Karpas-422 (cell line): Measurements from ENCODE around the gene UBE2V1. TPM values are rescaled to one million over a fixed set of nuclear protein-coding genes. Genes with fewer than 3 reads are reported as not detected.

ENCODE experiments used
- DNase-seq: peaks from one replicate; pipeline ENCODE4 v3.0.0-alpha.2; 2015
- H2AFZ ChIP-seq: fragments of 200-600 bp; sonication (generic); 2 replicates; pipeline ENCODE4 v1.6.1; 2014; ENCODE audit warnings: antibody characterized with exemption, low read length, mixed read lengths
- H3K27ac ChIP-seq: fragments of 200-600 bp; sonication (generic); 2 replicates; pipeline ENCODE4 v1.5.1; 2014; ENCODE audit warnings: mild to moderate bottlenecking, low read length, moderate library complexity
- H3K27me3 ChIP-seq: fragments of 200-600 bp; sonication (generic); 2 replicates; pipeline ENCODE4 v1.6.1; 2014; ENCODE audit warnings: low read length, mixed read lengths
- H3K36me3 ChIP-seq: fragments of 200-600 bp; sonication (generic); 2 replicates; pipeline ENCODE4 v1.6.1; 2014; ENCODE audit warnings: low read length, mixed read lengths; ENCODE audit not compliant: insufficient read depth
- H3K4me1 ChIP-seq: fragments of 200-600 bp; sonication (generic); 2 replicates; pipeline ENCODE4 v1.6.1; 2014; ENCODE audit warnings: mild to moderate bottlenecking, low read length, mixed read lengths
- H3K4me2 ChIP-seq: fragments of 200-600 bp; sonication (generic); 2 replicates; pipeline ENCODE4 v1.6.1; 2014; ENCODE audit warnings: low read length, low read depth, mild to moderate bottlenecking; ENCODE audit not compliant: poor library complexity, severe bottlenecking
- H3K4me3 ChIP-seq: fragments of 200-600 bp; sonication (generic); 2 replicates; pipeline ENCODE4 v1.5.1; 2014; ENCODE audit warnings: mild to moderate bottlenecking, antibody characterized with exemption, low read length, mixed read lengths
- H3K79me2 ChIP-seq: fragments of 200-600 bp; sonication (generic); 2 replicates; pipeline ENCODE4 v1.6.1; 2014; ENCODE audit warnings: mild to moderate bottlenecking, low read length, mixed read lengths
- H3K9ac ChIP-seq: fragments of 200-600 bp; sonication (generic); 2 replicates; pipeline ENCODE4 v1.6.0; 2014; ENCODE audit warnings: low read length
- H3K9me2 ChIP-seq: fragments of 200-600 bp; sonication (generic), shearing (Covaris generic); replicated peaks from 2 replicates; pipeline ENCODE4 v1.6.0; 2014; ENCODE audit warnings: mild to moderate bottlenecking, low read length, moderate library complexity; ENCODE audit not compliant: insufficient read depth
- H3K9me3 ChIP-seq: fragments of 300-700, 200-600 bp; sonication (generic); 2 replicates; pipeline ENCODE4 v1.6.1; 2014; ENCODE audit warnings: low read length, mixed read lengths
- H4K20me1 ChIP-seq: fragments of 200-600 bp; sonication (generic); 2 replicates; pipeline ENCODE4 v1.6.1; 2014; ENCODE audit warnings: mild to moderate bottlenecking, antibody characterized with exemption, low read length, low read depth; ENCODE audit not compliant: insufficient read depth
- total RNA-seq: library from RNA; depleted of rRNA; stranded (reverse); fragments of >200 nt; shearing (Covaris generic); gene quantifications from 2 replicates; pipeline ENCODE4 v1.2.3, GENCODE V29; 2014; ENCODE audit warnings: low replicate concordance

UBE2V1 gene
- total RNA-seq, 1 experiment from 2014 or later, result 95.6 TPM

DNA sequence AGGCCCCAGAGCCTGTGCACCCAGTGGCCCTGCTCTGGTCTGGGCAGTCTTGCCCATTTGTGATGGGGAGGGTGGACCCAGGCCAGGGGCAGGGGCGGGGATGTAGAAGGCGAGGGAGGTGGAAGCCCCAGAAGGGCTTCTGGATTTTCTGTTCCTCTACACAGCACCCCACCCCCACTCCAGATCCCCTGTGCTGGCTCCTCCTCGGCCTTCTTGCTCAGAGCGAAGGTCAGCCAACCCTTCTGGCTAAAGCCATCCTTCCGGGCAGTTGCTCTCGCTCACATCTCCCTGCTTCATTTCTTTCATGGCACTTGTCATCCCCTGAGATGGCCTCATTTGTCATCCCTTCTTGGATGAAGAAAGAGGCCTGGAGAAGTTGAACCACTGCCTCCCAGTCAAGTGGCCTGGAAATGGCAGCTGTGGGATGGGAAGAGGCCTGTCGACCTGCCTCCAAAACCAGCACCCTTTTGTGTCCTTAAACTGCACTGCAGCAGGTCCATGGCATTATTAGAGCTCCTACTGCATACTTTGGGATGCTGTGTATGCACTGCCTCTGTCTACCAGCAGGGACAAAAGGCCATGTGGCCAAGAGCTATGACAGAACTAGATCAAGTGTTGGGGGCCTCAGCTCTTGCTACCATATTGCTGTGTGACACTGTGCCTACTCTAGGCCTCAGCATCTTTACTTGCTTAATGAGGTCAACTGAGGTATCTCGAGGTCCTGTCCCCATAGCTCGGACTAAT, 20.7 kb upstream of the UBE2V1 start:
- no peaks in the 10 kb centered on the region for H3K9me2 ChIP-seq
- H3K36me3 ChIP-seq, result peaks cover 13% of the 10 kb centered on the region; the same call in 1 of the 2 replicates
- H3K4me1 ChIP-seq, result no peaks in the 10 kb centered on the region
- H3K4me3 ChIP-seq, result no peak overlapping the region
- no peaks in the 10 kb centered on the region for H3K9me3 ChIP-seq
- peaks cover 18% of the 10 kb centered on the region; the same call in 1 of the 2 replicates for H3K79me2 ChIP-seq
- H4K20me1 ChIP-seq, result no peaks in the 10 kb centered on the region
- no peak overlapping the region for H3K27ac ChIP-seq
- no peak for DNase-seq
- no peak overlapping the region for H2AFZ ChIP-seq
- H3K9ac ChIP-seq, result no peak overlapping the region
- no peak overlapping the region for H3K4me2 ChIP-seq
- H3K27me3 ChIP-seq, result no peaks in the 10 kb centered on the region

DNA sequence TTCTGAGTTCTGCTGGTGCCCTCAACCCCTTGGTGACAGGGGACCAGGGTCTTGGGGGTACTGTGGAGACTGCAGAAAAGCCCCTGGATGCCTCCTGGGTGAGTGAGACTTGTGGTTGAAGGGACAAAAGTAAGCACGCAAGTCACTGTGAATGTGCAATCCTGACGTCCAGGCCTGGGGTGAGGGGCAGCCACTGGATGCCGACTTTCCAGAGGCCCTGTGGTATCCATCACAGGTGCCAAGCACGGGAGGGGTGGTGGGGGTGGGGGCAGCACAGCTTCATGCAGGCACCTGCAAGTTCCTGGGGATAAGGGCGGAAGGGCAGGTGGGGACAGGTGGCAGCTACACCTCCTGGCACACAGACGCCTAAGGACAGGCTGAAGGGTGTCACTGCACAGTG, 20.1 kb upstream of the UBE2V1 start:
- no peaks in the 10 kb centered on the region for H3K4me1 ChIP-seq
- peaks cover 13% of the 10 kb centered on the region; the same call in 1 of the 2 replicates for H3K36me3 ChIP-seq
- H3K9ac ChIP-seq, result no peak overlapping the region
- no peak for DNase-seq
- H3K27me3 ChIP-seq, result no peaks in the 10 kb centered on the region
- no peak overlapping the region for H3K27ac ChIP-seq
- H3K9me3 ChIP-seq, result no peaks in the 10 kb centered on the region
- H3K79me2 ChIP-seq, result peaks cover 15% of the 10 kb centered on the region; the same call in 1 of the 2 replicates
- H4K20me1 ChIP-seq, result no peaks in the 10 kb centered on the region
- H2AFZ ChIP-seq, result no peak overlapping the region
- H3K9me2 ChIP-seq, result no peaks in the 10 kb centered on the region
- no peak overlapping the region for H3K4me2 ChIP-seq
- H3K4me3 ChIP-seq, result no peak overlapping the region

DNA sequence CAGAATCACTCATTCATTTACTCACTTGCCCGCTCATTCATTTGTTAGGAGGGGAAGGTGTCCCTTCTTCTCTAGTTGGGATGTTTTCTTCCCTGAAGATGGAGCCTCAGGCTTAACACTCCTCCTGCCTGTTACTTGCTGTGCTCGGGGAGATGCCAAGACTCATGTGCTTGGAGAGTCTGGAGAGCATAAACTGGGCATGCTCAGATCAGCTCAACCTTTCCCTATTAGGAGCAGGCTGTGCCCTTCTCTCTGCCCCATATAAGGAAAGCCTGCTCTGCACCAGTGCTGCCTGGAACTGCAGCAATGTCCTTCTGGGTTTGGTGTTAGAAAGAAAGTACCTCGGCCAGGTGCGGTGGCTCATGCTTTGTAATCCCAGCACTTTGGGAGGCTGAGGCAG, 18.0 kb upstream of the UBE2V1 start:
- Histone ChIP-seq H3K79me2 (peaks cover 9% of the 10 kb centered on the region; the same call in 1 of the 2 replicates), H3K27ac (no peak overlapping the region), H3K4me2 (no peak overlapping the region), H4K20me1 (no peaks in the 10 kb centered on the region), H3K27me3 (no peaks in the 10 kb centered on the region), H3K36me3 (peaks cover 11% of the 10 kb centered on the region; the same call in 1 of the 2 replicates), H3K4me3 (no peak overlapping the region), H3K9me2 (no peaks in the 10 kb centered on the region), H3K4me1 (no peaks in the 10 kb centered on the region), H3K9ac (no peak overlapping the region), H3K9me3 (no peaks in the 10 kb centered on the region), H2AFZ (no peak overlapping the region)
- no peak for DNase-seq

DNA sequence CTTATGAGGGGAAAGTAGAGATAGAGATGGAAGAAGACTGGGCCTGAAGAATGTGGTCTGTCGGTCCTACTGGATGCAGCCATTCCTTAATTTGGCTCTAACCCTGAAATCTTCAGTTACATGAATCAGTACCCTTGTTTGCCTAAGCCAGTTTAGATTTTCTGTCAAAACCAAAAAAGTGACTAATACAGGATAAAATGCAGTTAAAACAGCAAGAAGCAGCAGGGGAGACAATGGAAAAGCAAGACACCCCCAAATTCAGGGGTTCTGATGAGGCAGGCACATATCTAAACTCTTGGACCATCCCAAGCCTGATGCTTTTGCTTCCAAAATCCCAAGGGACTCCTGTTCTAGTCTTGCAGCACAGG, 17.4 kb upstream of the UBE2V1 start:
- Histone ChIP-seq H2AFZ (no peak overlapping the region), H3K9ac (no peak overlapping the region), H4K20me1 (no peaks in the 10 kb centered on the region), H3K9me2 (no peaks in the 10 kb centered on the region), H3K79me2 (0 out of 2 replicates have a peak, but pooled peaks cover 5% of the 10 kb centered on the region), H3K27me3 (no peaks in the 10 kb centered on the region), H3K9me3 (no peaks in the 10 kb centered on the region), H3K27ac (no peak overlapping the region), H3K4me1 (no peaks in the 10 kb centered on the region), H3K4me3 (no peak overlapping the region), H3K4me2 (no peak overlapping the region), H3K36me3 (peaks cover 10% of the 10 kb centered on the region; the same call in 1 of the 2 replicates)
- no peak for DNase-seq

DNA sequence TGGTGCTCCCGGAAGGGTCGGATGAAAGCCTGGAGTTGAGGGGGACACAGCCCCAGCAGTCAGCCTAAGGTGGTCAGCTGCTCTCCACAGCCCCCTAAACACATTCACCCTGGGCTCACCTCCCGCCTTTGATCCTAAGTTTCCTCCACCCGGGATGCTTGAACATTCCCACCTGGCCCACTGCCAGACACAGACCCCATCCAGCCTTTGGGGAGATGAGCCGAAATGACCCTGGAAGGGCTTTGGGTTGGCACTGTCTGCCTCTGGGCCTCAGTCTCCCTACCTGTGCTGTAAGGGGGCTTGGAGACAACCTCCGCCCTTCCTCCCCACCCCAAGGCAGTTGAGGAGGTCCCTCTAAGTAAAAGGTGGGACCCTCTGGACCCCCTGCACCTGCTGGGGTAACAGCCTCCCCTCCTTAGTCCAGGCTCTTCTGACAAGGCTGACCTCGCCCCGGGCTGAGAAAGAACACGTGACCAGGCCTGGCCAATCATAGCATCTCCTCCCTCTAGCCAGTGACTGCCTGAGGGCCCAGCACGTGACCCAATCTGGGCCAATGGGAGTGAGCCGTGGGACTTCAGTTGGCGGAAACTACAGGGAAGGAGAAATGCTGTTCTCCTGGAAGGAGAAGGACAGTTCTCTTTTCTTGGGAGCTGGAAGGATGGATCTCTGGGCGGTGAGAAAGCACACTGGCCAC, 16.9 kb upstream of the UBE2V1 start:
- Histone ChIP-seq H4K20me1 (no peaks in the 10 kb centered on the region), H3K4me1 (no peaks in the 10 kb centered on the region), H3K27me3 (no peaks in the 10 kb centered on the region), H3K4me3 (no peak overlapping the region), H3K9me3 (no peaks in the 10 kb centered on the region), H2AFZ (no peak overlapping the region), H3K9ac (no peak overlapping the region), H3K79me2 (0 out of 2 replicates have a peak, but pooled peaks cover 5% of the 10 kb centered on the region), H3K9me2 (no peaks in the 10 kb centered on the region), H3K4me2 (no peak overlapping the region), H3K36me3 (peaks cover 10% of the 10 kb centered on the region; the same call in 1 of the 2 replicates), H3K27ac (no peak overlapping the region)
- DNase-seq, result peak; percentile 49

DNA sequence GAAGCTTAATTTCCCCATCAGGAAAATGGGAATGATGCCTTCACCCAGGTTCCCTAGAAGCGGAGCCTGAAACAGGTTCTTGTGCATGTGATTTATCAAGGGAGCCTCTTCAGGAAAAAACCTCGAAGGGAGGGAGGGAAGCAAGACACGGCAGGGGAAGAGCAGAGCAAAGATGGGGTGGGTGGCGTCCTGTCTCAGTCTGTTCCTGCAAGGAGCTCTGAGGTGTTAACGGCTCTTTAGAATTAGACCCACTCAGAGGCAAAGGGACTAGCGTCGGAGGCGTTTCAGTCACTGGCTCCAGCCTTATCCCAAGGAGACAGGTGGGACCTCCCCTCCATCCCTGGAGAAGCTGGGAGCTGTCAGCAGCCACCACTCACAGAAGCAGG, 15.6 kb upstream of the UBE2V1 start:
- H3K9me3 ChIP-seq, result no peaks in the 10 kb centered on the region
- H3K9ac ChIP-seq, result no peak overlapping the region
- H3K9me2 ChIP-seq, result no peaks in the 10 kb centered on the region
- no peak overlapping the region for H2AFZ ChIP-seq
- H3K36me3 ChIP-seq, result peaks cover 17% of the 10 kb centered on the region; the same call in 1 of the 2 replicates
- no peaks in the 10 kb centered on the region for H3K4me1 ChIP-seq
- H3K4me2 ChIP-seq, result no peak overlapping the region
- H3K79me2 ChIP-seq, result no peaks in the 10 kb centered on the region
- H3K27me3 ChIP-seq, result no peaks in the 10 kb centered on the region
- no peak overlapping the region for H3K27ac ChIP-seq
- no peak overlapping the region for H3K4me3 ChIP-seq
- DNase-seq, result no peak
- no peaks in the 10 kb centered on the region for H4K20me1 ChIP-seq

DNA sequence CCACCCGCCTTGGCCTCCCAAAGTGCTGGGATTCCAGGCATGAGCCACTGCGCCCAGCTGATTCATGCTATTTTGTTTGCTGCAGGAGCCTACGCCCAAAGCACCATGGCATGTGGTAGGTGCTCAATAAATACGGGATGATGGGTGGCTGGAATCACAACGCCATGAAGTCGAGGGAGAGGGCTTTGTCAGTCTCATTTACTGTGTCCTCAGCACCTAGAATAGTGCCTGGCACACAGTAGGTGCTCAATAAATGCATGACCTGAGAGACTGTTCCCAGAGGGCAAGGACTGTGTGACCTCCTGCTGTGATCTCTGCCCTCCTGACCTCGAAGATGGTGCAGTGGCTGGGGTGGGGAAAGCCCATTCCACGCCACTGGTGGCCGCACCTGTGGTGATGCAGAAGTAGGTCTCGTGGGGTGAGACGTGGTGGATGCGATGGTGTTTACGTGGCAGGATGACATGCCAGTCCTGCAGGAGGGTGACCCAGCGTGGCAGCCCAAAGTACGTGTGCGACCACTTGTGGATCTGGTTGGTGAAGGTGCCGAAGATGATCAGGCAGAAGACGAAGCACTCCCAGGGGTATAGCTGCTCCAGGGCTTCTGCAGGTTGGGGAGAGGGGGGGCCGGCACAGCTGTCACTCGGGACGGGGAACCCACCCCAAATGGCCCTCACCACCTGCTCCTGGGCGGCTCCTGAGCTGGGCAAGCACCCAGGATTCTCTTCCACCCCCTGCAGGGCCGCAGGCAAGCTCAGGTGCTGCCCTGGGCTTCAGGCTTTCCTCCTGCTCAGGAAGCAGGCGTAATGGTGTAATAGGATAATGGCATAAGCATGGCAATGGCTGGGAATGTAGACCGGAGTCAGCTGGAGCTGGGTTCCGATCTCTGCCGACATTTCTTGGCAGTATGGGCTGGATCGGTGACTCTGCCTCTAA, 14.9 kb upstream of the UBE2V1 start:
- Histone ChIP-seq H3K79me2 (no peaks in the 10 kb centered on the region), H3K4me1 (no peaks in the 10 kb centered on the region), H3K9me2 (no peaks in the 10 kb centered on the region), H3K4me3 (no peak overlapping the region), H2AFZ (no peak overlapping the region), H3K36me3 (peaks cover 17% of the 10 kb centered on the region; the same call in 1 of the 2 replicates), H3K9ac (no peak overlapping the region), H3K27me3 (no peaks in the 10 kb centered on the region), H3K4me2 (no peak overlapping the region), H3K27ac (no peak overlapping the region), H3K9me3 (no peaks in the 10 kb centered on the region), H4K20me1 (no peaks in the 10 kb centered on the region)
- no peak for DNase-seq
